CD14-positive monocyte (primary cell): ENCODE measurements around the gene SCN8A. TPM values are rescaled to one million over a fixed set of nuclear protein-coding genes. Genes with fewer than 3 reads are reported as not detected.

Experiments used
- DNase-seq, 3 donors: peaks; one replicate each; pipeline ENCODE4 v3.0.0-alpha.2; 2011 to 2022
- H2AFZ ChIP-seq: 2 replicates; pipeline ENCODE4 v1.6.0; 2012; ENCODE audit warnings: mild to moderate bottlenecking, low read depth, low read length, inconsistent platforms; ENCODE audit not compliant: insufficient read depth, poor library complexity, severe bottlenecking
- H3K27ac ChIP-seq, 2 donors: 1 replicate in 1 of 2; 2 replicates in 1 of 2; pipeline ENCODE4 v1.5.1; 2012 to 2013; ENCODE audit warnings: low read length in 2 of 2, control low read depth in 1 of 2, inconsistent platforms in 1 of 2, low read depth in 1 of 2, mild to moderate bottlenecking in 1 of 2
- H3K27me3 ChIP-seq, 2 donors: one replicate each; pipeline versions ENCODE4 v1.6.0 to v1.6.1; 2011 to 2013; ENCODE audit warnings: low read length in 2 of 2; ENCODE audit not compliant: control insufficient read depth in 2 of 2, insufficient read depth in 2 of 2
- H3K36me3 ChIP-seq, 2 donors: replicated peaks in 1 of 2; 1 replicate in 1 of 2; 2 replicates in 1 of 2; pipeline versions ENCODE4 v1.5.1 to v1.6.1; 2012 to 2013; ENCODE audit warnings: low read length in 2 of 2, control low read depth in 1 of 2, inconsistent platforms in 1 of 2, mild to moderate bottlenecking in 1 of 2; ENCODE audit not compliant: insufficient read depth in 2 of 2, control insufficient read depth in 1 of 2
- H3K4me1 ChIP-seq, 2 donors: 1 replicate in 1 of 2; 2 replicates in 1 of 2; pipeline versions ENCODE4 v1.5.1 to v1.6.1; 2012 to 2013; ENCODE audit warnings: low read length in 2 of 2, control low read depth in 1 of 2, inconsistent platforms in 1 of 2, mild to moderate bottlenecking in 1 of 2, moderate library complexity in 1 of 2; ENCODE audit not compliant: insufficient read depth in 2 of 2, control insufficient read depth in 1 of 2
- H3K4me2 ChIP-seq: replicated peaks from 2 replicates; pipeline ENCODE3; 2012; ENCODE audit warnings: low read length, moderate library complexity, mild to moderate bottlenecking; ENCODE audit not compliant: poor library complexity, severe bottlenecking; ENCODE audit errors: extremely low read depth
- H3K4me3 ChIP-seq, 3 experiments: fragments of 200-600 bp in 1 of 3; sonication (generic) in 1 of 3; replicated peaks in 1 of 3; 1 replicate in 2 of 3; 2 replicates in 1 of 3; pipeline ENCODE4 v1.5.1; 2011 to 2013; ENCODE audit warnings: low read length in 3 of 3, mild to moderate bottlenecking in 3 of 3, control low read depth in 2 of 3, low read depth in 2 of 3, inconsistent platforms in 1 of 3, moderate library complexity in 1 of 3
- H3K79me2 ChIP-seq: 2 replicates; pipeline ENCODE4 v1.6.0; 2012; ENCODE audit warnings: mild to moderate bottlenecking, control low read depth, inconsistent platforms, low read length, moderate library complexity; ENCODE audit not compliant: insufficient read depth
- H3K9ac ChIP-seq: 2 replicates; pipeline ENCODE4 v1.6.0; 2017; ENCODE audit warnings: low read length, mild to moderate bottlenecking; ENCODE audit not compliant: insufficient read depth, poor library complexity, severe bottlenecking
- H3K9me3 ChIP-seq, 2 donors: replicated peaks in 1 of 2; 1 replicate in 1 of 2; 2 replicates in 1 of 2; pipeline versions ENCODE4 v1.5.1 to v1.6.1; 2012 to 2013; ENCODE audit warnings: low read length in 2 of 2, control low read depth in 1 of 2; ENCODE audit not compliant: control insufficient read depth in 1 of 2, insufficient read depth in 1 of 2
- H4K20me1 ChIP-seq: 2 replicates; pipeline ENCODE4 v1.6.0; 2012; ENCODE audit warnings: mild to moderate bottlenecking, low read length, control low read depth, moderate library complexity; ENCODE audit not compliant: insufficient read depth
- H3K27ac Mint-ChIP-seq, 7 donors: one replicate each; pipeline ENCODE4 v1.8.0; 2020; ENCODE audit warnings: mild to moderate bottlenecking in 7 of 7, mixed read lengths in 7 of 7, moderate library complexity in 6 of 7, inconsistent platforms in 2 of 7
- H3K27me3 Mint-ChIP-seq, 3 donors: one replicate each; pipeline ENCODE4 v1.8.0; 2021 to 2022; ENCODE audit warnings: low read depth in 3 of 3, mild to moderate bottlenecking in 3 of 3, mixed read lengths in 3 of 3, moderate library complexity in 3 of 3, inconsistent platforms in 1 of 3
- H3K36me3 Mint-ChIP-seq, 2 donors: one replicate each; pipeline ENCODE4 v1.8.0; 2020; ENCODE audit warnings: mixed read lengths in 2 of 2, inconsistent platforms in 1 of 2, mild to moderate bottlenecking in 1 of 2
- H3K4me1 Mint-ChIP-seq: one replicate; pipeline ENCODE4 v1.8.0; 2020; ENCODE audit warnings: mild to moderate bottlenecking, mixed read lengths
- H3K4me3 Mint-ChIP-seq, 2 donors: one replicate each; pipeline ENCODE4 v1.8.0; 2020; ENCODE audit warnings: mild to moderate bottlenecking in 2 of 2, mixed read lengths in 2 of 2, moderate library complexity in 1 of 2
- H3K9me3 Mint-ChIP-seq, 7 donors: one replicate each; pipeline ENCODE4 v1.8.0; 2020 to 2022; ENCODE audit warnings: mixed read lengths in 7 of 7, mild to moderate bottlenecking in 6 of 7, moderate library complexity in 6 of 7, inconsistent platforms in 2 of 7
- WGBS: methylation state at CpG from one replicate; pipeline ENCODE4 v1.1.5; 2013; ENCODE audit warnings: missing lambda C conversion rate; ENCODE audit not compliant: insufficient coverage; 5-methylcytosine and 5-hydroxymethylcytosine counted together
- intact Hi-C, 2 donors: fragments of 100-400 bp; cut with micrococcal nuclease; formaldehyde crosslinking; loops; one replicate each; pipeline versions ENCODE4 v1.15.0 to v1.15.1; 2023
- polyA plus RNA-seq, 3 donors: library from polyadenylated mRNA; depleted of rRNA in 1 of 3; unstranded in 2 of 3; stranded (reverse) in 1 of 3; fragments of 300-500 nt in 2 of 3; fragments of >200 nt in 1 of 3; fragmentation: Illumina TruSeq in 2 of 3; gene quantifications; 1 replicate in 2 of 3; 2 replicates in 1 of 3; pipeline ENCODE4 v1.2.3, GENCODE V29; 2012 to 2021
- TF ChIP-seq, protein P1 (sequence below): fragments of 200-600 bp; IDR thresholded peaks from one replicate; pipeline ENCODE4 v1.8.0; 2022; ENCODE audit warnings: antibody characterized with exemption, mild to moderate bottlenecking

SCN8A gene
- polyA plus RNA-seq, 3 donors = 0.03 TPM; not detected in 2

DNA sequence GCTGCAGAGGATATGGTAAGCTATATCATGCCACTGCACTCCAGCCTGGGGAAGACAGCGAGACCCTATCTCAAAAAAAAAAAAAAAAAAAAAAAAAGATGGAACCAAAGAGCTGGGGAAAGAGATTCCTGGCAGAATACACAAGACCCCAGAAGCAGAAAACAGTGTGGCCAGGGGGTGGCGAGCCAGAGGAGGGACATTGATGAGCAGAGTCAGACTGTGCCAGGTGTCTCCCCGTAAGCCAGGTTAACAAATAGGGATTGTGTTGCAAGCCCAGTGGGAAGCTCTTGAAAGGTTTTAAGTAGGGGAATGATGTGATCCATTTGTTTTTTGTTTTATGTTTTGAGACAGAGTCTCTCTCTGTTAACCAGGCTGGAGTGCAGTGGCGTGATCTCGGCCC lies 201.4 kb downstream of the SCN8A start:
- H3K4me3 ChIP-seq = no peak overlapping the region
- H3K9ac ChIP-seq = no peak overlapping the region
- Mint-ChIP-seq H3K4me1 (no peaks in the 10 kb centered on the region), H3K9me3 (no peaks in the 10 kb centered on the region), H3K36me3 (no peaks in the 10 kb centered on the region), H3K27ac (no peak overlapping the region), H3K27me3 (peaks cover 0 to 3% (median 1%) of the 10 kb centered on the region in 3 donors), H3K4me3 (no peak overlapping the region)
- H3K27ac ChIP-seq = no peak overlapping the region
- no peak overlapping the region for H2AFZ ChIP-seq
- no peak for DNase-seq
- TF ChIP-seq, protein P1, sequence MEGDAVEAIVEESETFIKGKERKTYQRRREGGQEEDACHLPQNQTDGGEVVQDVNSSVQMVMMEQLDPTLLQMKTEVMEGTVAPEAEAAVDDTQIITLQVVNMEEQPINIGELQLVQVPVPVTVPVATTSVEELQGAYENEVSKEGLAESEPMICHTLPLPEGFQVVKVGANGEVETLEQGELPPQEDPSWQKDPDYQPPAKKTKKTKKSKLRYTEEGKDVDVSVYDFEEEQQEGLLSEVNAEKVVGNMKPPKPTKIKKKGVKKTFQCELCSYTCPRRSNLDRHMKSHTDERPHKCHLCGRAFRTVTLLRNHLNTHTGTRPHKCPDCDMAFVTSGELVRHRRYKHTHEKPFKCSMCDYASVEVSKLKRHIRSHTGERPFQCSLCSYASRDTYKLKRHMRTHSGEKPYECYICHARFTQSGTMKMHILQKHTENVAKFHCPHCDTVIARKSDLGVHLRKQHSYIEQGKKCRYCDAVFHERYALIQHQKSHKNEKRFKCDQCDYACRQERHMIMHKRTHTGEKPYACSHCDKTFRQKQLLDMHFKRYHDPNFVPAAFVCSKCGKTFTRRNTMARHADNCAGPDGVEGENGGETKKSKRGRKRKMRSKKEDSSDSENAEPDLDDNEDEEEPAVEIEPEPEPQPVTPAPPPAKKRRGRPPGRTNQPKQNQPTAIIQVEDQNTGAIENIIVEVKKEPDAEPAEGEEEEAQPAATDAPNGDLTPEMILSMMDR = no peak
- no peak overlapping the region for H3K4me2 ChIP-seq
- H3K4me1 ChIP-seq = no peaks in the 10 kb centered on the region
- H3K36me3 ChIP-seq = no peaks in the 10 kb centered on the region
- no peaks in the 10 kb centered on the region for H3K27me3 ChIP-seq
- H3K9me3 ChIP-seq = no peaks in the 10 kb centered on the region
- intact Hi-C loops = no loop called here
- WGBS = 100% methylated on average over 2 of the region's 5 CpGs
- no peaks in the 10 kb centered on the region for H4K20me1 ChIP-seq
- no peaks in the 10 kb centered on the region for H3K79me2 ChIP-seq

DNA sequence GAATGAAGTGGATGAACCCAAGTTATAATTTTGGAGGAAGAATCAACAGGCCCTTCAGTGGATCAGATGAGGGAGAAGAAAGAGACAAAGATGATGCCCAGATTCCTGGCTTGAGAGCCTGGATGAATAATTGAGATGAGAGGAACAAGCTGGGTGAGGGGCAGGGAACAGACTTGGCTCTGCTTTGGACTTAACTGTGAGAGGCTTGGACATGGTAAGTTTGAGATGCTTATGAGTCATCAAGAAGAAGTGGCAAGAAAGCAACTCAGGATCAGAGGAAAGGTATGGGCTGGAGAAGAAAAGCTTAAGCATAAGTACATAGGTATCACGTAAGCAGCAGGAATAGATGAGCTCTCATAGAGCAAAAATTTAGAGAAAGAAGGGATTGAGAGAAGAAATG lies 202.2 kb downstream of the SCN8A start:
- no peak overlapping the region for H3K4me3 Mint-ChIP-seq
- no peaks in the 10 kb centered on the region for H3K36me3 Mint-ChIP-seq
- H3K4me3 ChIP-seq = no peak overlapping the region
- H2AFZ ChIP-seq = no peak overlapping the region
- H4K20me1 ChIP-seq = no peaks in the 10 kb centered on the region
- no peak for DNase-seq
- WGBS = 100% methylated on average over 1 of the region's 1 CpG
- H3K79me2 ChIP-seq = no peaks in the 10 kb centered on the region
- H3K9ac ChIP-seq = no peak overlapping the region
- H3K36me3 ChIP-seq = no peaks in the 10 kb centered on the region
- H3K4me1 Mint-ChIP-seq = no peaks in the 10 kb centered on the region
- no peaks in the 10 kb centered on the region for H3K27me3 ChIP-seq
- no peaks in the 10 kb centered on the region for H3K9me3 ChIP-seq
- H3K4me2 ChIP-seq = no peak overlapping the region
- H3K27ac ChIP-seq = no peak overlapping the region
- no peaks in the 10 kb centered on the region for H3K4me1 ChIP-seq
- intact Hi-C loops = no loop called here
- TF ChIP-seq, protein P1 = no peak
- no peak overlapping the region for H3K27ac Mint-ChIP-seq
- H3K9me3 Mint-ChIP-seq = no peaks in the 10 kb centered on the region
- peaks cover 0 to 3% (median 1%) of the 10 kb centered on the region in 3 donors for H3K27me3 Mint-ChIP-seq
